Renal cortical epithelial cell (primary cell): ENCODE measurements around the gene ADRB1. TPM values are rescaled to one million over a fixed set of nuclear protein-coding genes. Genes with fewer than 3 reads are reported as not detected.

Source experiments
- DNase-seq: peaks from one replicate; pipeline ENCODE4 v3.0.0-alpha.2; 2011; ENCODE audit warnings: low read depth
- total RNA-seq: library from RNA; depleted of rRNA; stranded (reverse); fragments of >200 nt; gene quantifications from 2 replicates; pipeline ENCODE4 v1.2.3, GENCODE V29; 2014

ADRB1 gene
- total RNA-seq, 1 donor from 2014 or later: under 0.01 TPM

- DNase-seq: no peak
Measured at GRCh38 chr10:114094795-114095194, 51.1 kb downstream of the ADRB1 start.

- DNase-seq: peak; percentile 21
Measured at GRCh38 chr10:114095559-114096337, 52.1 kb downstream of the ADRB1 start.

Other genes starting within 250 kb of the ADRB1 start
- 9.2 and 10.2 TPM in 2 replicates for gene DCLRE1A, start 189.8 kb upstream of the ADRB1 start, total RNA-seq
- 13.2 and 17.9 TPM in 2 replicates for gene NHLRC2, start 189.2 kb upstream of the ADRB1 start, total RNA-seq
- gene CCDC186, start 130.3 kb downstream of the ADRB1 start, total RNA-seq: 21.7 and 31.1 TPM in 2 replicates
- 0.69 and 8.1 TPM in 2 replicates for gene TDRD1, start 135.5 kb downstream of the ADRB1 start, total RNA-seq
- gene VWA2, start 195.4 kb downstream of the ADRB1 start, total RNA-seq: 3.5 and 4.7 TPM in 2 replicates